ENCODE data around the gene ARFRP1. TPM values are rescaled to one million over a fixed set of nuclear protein-coding genes. Genes with fewer than 3 reads are reported as not detected.
A peak's percentile ranks its signal among the peaks of the same experiment; 100 is the strongest.

ARFRP1 gene
- total and polyA plus RNA-seq, 2 of the 13 experiments (the other 11 are each of a cell fraction or from before 2014, with no cell fraction given) = 32.0 to 51.1 TPM

DNA sequence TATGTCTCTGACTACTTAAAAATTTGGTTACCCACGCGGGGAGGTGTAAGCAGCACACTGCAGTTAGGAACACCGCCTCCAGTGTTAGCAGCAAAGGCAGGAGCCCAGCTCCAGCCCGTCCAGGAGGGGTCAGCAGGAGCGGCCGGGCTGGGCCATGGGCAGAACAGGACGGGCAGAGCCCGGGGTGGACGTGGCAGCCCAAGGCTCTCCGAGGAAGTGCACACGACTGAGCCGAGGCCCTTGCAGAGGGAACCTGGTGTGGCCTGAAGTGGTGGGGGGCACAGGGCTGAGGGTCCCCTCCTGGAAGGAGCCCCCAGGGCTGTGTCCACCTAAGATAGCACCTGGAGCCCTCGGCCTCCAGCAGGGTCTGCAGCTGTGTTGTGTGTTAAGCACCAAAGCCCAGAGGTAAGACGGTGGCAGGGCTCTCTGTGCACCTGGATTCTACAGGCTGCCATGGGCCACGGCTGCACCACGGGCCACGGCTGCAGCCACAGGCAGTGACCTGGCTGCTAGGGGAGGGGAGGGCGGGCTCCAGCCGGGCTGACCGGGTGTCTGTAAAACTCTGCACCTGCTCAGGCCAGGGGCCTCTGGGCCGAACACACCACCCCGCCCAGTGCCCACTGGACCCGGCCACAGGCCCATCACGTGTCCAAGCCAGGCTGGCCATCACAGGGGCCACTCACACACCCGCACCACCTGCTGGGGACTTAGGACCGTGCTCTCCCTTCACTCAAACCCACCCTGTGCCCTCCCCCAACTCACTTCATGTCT is 38.4 kb upstream of the ARFRP1 start (continued):
- TF ChIP-seq, protein P1, sequence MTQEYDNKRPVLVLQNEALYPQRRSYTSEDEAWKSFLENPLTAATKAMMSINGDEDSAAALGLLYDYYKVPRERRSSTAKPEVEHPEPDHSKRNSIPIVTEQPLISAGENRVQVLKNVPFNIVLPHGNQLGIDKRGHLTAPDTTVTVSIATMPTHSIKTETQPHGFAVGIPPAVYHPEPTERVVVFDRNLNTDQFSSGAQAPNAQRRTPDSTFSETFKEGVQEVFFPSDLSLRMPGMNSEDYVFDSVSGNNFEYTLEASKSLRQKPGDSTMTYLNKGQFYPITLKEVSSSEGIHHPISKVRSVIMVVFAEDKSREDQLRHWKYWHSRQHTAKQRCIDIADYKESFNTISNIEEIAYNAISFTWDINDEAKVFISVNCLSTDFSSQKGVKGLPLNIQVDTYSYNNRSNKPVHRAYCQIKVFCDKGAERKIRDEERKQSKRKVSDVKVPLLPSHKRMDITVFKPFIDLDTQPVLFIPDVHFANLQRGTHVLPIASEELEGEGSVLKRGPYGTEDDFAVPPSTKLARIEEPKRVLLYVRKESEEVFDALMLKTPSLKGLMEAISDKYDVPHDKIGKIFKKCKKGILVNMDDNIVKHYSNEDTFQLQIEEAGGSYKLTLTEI (CRISPR knock-in tag; conservative IDR thresholded peaks at IDR 0.05) = no peak
- no peak for TF ChIP-seq ZNF350 (CRISPR knock-in tag; IDR thresholded peaks at IDR 0.05; ENCODE audit: borderline replicate concordance, low read depth)
- TF ChIP-seq HNF4A (CRISPR knock-in tag; IDR thresholded peaks at IDR 0.05) = peak; percentile 62
- no peak for TF ChIP-seq IKZF1 (IDR thresholded peaks at IDR 0.05)
- TF ChIP-seq MTF2 (CRISPR knock-in tag; IDR thresholded peaks at IDR 0.05; ENCODE audit: borderline replicate concordance) = no peak
- no peak for TF ChIP-seq ZC3H13 (CRISPR knock-in tag; IDR thresholded peaks at IDR 0.05)
- TF ChIP-seq, protein P2, sequence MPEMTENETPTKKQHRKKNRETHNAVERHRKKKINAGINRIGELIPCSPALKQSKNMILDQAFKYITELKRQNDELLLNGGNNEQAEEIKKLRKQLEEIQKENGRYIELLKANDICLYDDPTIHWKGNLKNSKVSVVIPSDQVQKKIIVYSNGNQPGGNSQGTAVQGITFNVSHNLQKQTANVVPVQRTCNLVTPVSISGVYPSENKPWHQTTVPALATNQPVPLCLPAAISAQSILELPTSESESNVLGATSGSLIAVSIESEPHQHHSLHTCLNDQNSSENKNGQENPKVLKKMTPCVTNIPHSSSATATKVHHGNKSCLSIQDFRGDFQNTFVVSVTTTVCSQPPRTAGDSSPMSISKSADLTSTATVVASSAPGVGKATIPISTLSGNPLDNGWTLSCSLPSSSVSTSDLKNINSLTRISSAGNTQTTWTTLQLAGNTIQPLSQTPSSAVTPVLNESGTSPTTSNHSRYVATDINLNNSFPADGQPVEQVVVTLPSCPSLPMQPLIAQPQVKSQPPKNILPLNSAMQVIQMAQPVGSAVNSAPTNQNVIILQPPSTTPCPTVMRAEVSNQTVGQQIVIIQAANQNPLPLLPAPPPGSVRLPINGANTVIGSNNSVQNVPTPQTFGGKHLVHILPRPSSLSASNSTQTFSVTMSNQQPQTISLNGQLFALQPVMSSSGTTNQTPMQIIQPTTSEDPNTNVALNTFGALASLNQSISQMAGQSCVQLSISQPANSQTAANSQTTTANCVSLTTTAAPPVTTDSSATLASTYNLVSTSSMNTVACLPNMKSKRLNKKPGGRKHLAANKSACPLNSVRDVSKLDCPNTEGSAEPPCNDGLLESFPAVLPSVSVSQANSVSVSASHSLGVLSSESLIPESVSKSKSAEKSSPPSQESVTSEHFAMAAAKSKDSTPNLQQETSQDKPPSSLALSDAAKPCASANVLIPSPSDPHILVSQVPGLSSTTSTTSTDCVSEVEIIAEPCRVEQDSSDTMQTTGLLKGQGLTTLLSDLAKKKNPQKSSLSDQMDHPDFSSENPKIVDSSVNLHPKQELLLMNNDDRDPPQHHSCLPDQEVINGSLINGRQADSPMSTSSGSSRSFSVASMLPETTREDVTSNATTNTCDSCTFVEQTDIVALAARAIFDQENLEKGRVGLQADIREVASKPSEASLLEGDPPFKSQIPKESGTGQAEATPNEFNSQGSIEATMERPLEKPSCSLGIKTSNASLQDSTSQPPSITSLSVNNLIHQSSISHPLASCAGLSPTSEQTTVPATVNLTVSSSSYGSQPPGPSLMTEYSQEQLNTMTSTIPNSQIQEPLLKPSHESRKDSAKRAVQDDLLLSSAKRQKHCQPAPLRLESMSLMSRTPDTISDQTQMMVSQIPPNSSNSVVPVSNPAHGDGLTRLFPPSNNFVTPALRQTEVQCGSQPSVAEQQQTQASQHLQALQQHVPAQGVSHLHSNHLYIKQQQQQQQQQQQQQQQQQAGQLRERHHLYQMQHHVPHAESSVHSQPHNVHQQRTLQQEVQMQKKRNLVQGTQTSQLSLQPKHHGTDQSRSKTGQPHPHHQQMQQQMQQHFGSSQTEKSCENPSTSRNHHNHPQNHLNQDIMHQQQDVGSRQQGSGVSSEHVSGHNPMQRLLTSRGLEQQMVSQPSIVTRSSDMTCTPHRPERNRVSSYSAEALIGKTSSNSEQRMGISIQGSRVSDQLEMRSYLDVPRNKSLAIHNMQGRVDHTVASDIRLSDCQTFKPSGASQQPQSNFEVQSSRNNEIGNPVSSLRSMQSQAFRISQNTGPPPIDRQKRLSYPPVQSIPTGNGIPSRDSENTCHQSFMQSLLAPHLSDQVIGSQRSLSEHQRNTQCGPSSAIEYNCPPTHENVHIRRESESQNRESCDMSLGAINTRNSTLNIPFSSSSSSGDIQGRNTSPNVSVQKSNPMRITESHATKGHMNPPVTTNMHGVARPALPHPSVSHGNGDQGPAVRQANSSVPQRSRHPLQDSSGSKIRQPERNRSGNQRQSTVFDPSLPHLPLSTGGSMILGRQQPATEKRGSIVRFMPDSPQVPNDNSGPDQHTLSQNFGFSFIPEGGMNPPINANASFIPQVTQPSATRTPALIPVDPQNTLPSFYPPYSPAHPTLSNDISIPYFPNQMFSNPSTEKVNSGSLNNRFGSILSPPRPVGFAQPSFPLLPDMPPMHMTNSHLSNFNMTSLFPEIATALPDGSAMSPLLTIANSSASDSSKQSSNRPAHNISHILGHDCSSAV (CRISPR knock-in tag; IDR thresholded peaks at IDR 0.05; ENCODE audit: borderline replicate concordance) = no peak
- TF ChIP-seq SMC3 (IDR thresholded peaks at IDR 0.05; ENCODE audit: low read length) = no peak
- no peak for TF ChIP-seq SMAD1 (CRISPR knock-in tag; IDR thresholded peaks at IDR 0.05; ENCODE audit: borderline replicate concordance, low read depth)
- no peak for TF ChIP-seq ZNF205 (CRISPR knock-in tag; IDR thresholded peaks at IDR 0.05)
- no peak for TF ChIP-seq ZNF256 (CRISPR knock-in tag; conservative IDR thresholded peaks at IDR 0.05)
- peak in 1 of 2 experiments; percentile 45; a peak in 2 of 4 replicates for TF ChIP-seq POLR2A (IDR thresholded peaks at IDR 0.05; ENCODE audit: insufficient read depth in 1 of 2, low read depth in 2 of 2, low read length in 2 of 2)
- TF ChIP-seq KAT8 (CRISPR knock-in tag; IDR thresholded peaks at IDR 0.05) = no peak
- no peak for TF ChIP-seq SAP130 (CRISPR knock-in tag; IDR thresholded peaks at IDR 0.05; ENCODE audit: low read depth)
- TF ChIP-seq ZFP36L1 (CRISPR knock-in tag; IDR thresholded peaks at IDR 0.05) = no peak
- TF ChIP-seq, protein P3, sequence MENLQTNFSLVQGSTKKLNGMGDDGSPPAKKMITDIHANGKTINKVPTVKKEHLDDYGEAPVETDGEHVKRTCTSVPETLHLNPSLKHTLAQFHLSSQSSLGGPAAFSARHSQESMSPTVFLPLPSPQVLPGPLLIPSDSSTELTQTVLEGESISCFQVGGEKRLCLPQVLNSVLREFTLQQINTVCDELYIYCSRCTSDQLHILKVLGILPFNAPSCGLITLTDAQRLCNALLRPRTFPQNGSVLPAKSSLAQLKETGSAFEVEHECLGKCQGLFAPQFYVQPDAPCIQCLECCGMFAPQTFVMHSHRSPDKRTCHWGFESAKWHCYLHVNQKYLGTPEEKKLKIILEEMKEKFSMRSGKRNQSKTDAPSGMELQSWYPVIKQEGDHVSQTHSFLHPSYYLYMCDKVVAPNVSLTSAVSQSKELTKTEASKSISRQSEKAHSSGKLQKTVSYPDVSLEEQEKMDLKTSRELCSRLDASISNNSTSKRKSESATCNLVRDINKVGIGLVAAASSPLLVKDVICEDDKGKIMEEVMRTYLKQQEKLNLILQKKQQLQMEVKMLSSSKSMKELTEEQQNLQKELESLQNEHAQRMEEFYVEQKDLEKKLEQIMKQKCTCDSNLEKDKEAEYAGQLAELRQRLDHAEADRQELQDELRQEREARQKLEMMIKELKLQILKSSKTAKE (CRISPR knock-in tag; IDR thresholded peaks at IDR 0.05; ENCODE audit: borderline replicate concordance) = no peak
